Ectodermal cell (in vitro differentiated cells): ENCODE results near the gene CBLC.

Experiments used
- H3K27ac ChIP-seq: 2 replicates; pipeline ENCODE4 v1.7.0; 2013; ENCODE audit warnings: mild to moderate bottlenecking, low read depth, low read length; ENCODE audit not compliant: insufficient read depth, poor library complexity, severe bottlenecking
- H3K27me3 ChIP-seq: 2 replicates; pipeline ENCODE4 v1.7.0; 2013; ENCODE audit warnings: mild to moderate bottlenecking, low read length; ENCODE audit not compliant: insufficient read depth, control insufficient read depth, poor library complexity, severe bottlenecking
- H3K36me3 ChIP-seq: one replicate; pipeline ENCODE4 v1.7.0; 2013; ENCODE audit warnings: low read length; ENCODE audit not compliant: control insufficient read depth, insufficient read depth
- H3K4me1 ChIP-seq: one replicate; pipeline ENCODE4 v1.7.0; 2013; ENCODE audit warnings: low read length; ENCODE audit not compliant: control insufficient read depth, insufficient read depth
- H3K4me3 ChIP-seq: 2 replicates; pipeline ENCODE4 v1.7.0; 2013; ENCODE audit warnings: low read depth, low read length, control low read depth; ENCODE audit not compliant: insufficient read depth
- H3K9me3 ChIP-seq: 2 replicates; pipeline ENCODE4 v1.7.0; 2013; ENCODE audit warnings: mild to moderate bottlenecking, low read length, moderate library complexity; ENCODE audit not compliant: control insufficient read depth
- WGBS, 2 experiments: methylation state at CpG; one replicate each; pipeline ENCODE4 v1.1.7; 2013; ENCODE audit warnings: missing lambda C conversion rate in 2 of 2; 5-methylcytosine and 5-hydroxymethylcytosine counted together

The CBLC gene

GRCh38 chr19:44810234-44811121 is 32.8 kb downstream of the CBLC start:
- H3K27me3 ChIP-seq = peaks cover 6% of the 10 kb centered on the region
- H3K27ac ChIP-seq = no peak overlapping the region
- 70 to 77% methylated on average over 10 to 13 of the region's 13 CpGs for WGBS, 2 experiments
- H3K4me3 ChIP-seq = no peak overlapping the region
- H3K9me3 ChIP-seq = no peaks in the 10 kb centered on the region
- H3K4me1 ChIP-seq = peaks cover 24% of the 10 kb centered on the region
- no peaks in the 10 kb centered on the region for H3K36me3 ChIP-seq

- Histone ChIP-seq H3K27ac (no peak overlapping the region), H3K4me1 (peaks cover 24% of the 10 kb centered on the region), H3K36me3 (no peaks in the 10 kb centered on the region), H3K9me3 (no peaks in the 10 kb centered on the region), H3K4me3 (no peak overlapping the region), H3K27me3 (peaks cover 6% of the 10 kb centered on the region)
- WGBS, 2 experiments = 92 to 97% methylated on average over 7 of the region's 7 CpGs
These were observed 33.4 kb downstream of the CBLC start for GRCh38 chr19:44811122-44811419.

- no peaks in the 10 kb centered on the region for H3K36me3 ChIP-seq
- WGBS, 2 experiments = 91 to 92% methylated on average over 28 of the region's 28 CpGs
- H3K9me3 ChIP-seq = no peaks in the 10 kb centered on the region
- H3K27ac ChIP-seq = no peak overlapping the region
- H3K4me1 ChIP-seq = peaks cover 24% of the 10 kb centered on the region
- peaks cover 6% of the 10 kb centered on the region for H3K27me3 ChIP-seq
- no peak overlapping the region for H3K4me3 ChIP-seq
These were observed 34.5 kb downstream of the CBLC start for GRCh38 chr19:44812142-44812718.

GRCh38 chr19:44813070-44813840 is 35.6 kb downstream of the CBLC start:
- H3K36me3 ChIP-seq = no peaks in the 10 kb centered on the region
- no peak overlapping the region for H3K27ac ChIP-seq
- H3K9me3 ChIP-seq = no peaks in the 10 kb centered on the region
- H3K4me1 ChIP-seq = peaks cover 18% of the 10 kb centered on the region
- 90 to 91% methylated on average over 38 of the region's 38 CpGs for WGBS, 2 experiments
- H3K4me3 ChIP-seq = no peak overlapping the region
- H3K27me3 ChIP-seq = peaks cover 6% of the 10 kb centered on the region

GRCh38 chr19:44813841-44814470 is 36.3 kb downstream of the CBLC start:
- Histone ChIP-seq H3K4me3 (no peak overlapping the region), H3K27me3 (peaks cover 6% of the 10 kb centered on the region), H3K9me3 (no peaks in the 10 kb centered on the region), H3K4me1 (peaks cover 14% of the 10 kb centered on the region), H3K27ac (no peak overlapping the region), H3K36me3 (no peaks in the 10 kb centered on the region)
- WGBS, 2 experiments = 93 to 95% methylated on average over 16 of the region's 16 CpGs

GRCh38 chr19:44814517-44814916 is 36.8 kb downstream of the CBLC start:
- H3K27me3 ChIP-seq = peaks cover under 1% of the 10 kb centered on the region
- H3K4me1 ChIP-seq = peaks cover 8% of the 10 kb centered on the region
- 95 to 96% methylated on average over 17 of the region's 17 CpGs for WGBS, 2 experiments
- no peaks in the 10 kb centered on the region for H3K9me3 ChIP-seq
- no peak overlapping the region for H3K4me3 ChIP-seq
- no peak overlapping the region for H3K27ac ChIP-seq
- no peaks in the 10 kb centered on the region for H3K36me3 ChIP-seq

- Histone ChIP-seq H3K36me3 (no peaks in the 10 kb centered on the region), H3K27ac (no peak overlapping the region), H3K4me1 (no peaks in the 10 kb centered on the region), H3K27me3 (no peaks in the 10 kb centered on the region), H3K4me3 (no peak overlapping the region), H3K9me3 (no peaks in the 10 kb centered on the region)
- 84 to 89% methylated on average over 2 of the region's 2 CpGs for WGBS, 2 experiments
These were observed 38.6 kb downstream of the CBLC start for GRCh38 chr19:44816301-44816700.

GRCh38 chr19:44817725-44818465 is 40.2 kb downstream of the CBLC start:
- Histone ChIP-seq H3K4me1 (peaks cover 4% of the 10 kb centered on the region), H3K4me3 (no peak overlapping the region), H3K27me3 (no peaks in the 10 kb centered on the region), H3K9me3 (no peaks in the 10 kb centered on the region), H3K27ac (no peak overlapping the region), H3K36me3 (no peaks in the 10 kb centered on the region)
- 91 to 92% methylated on average over 8 of the region's 8 CpGs for WGBS, 2 experiments

- Histone ChIP-seq H3K4me1 (peaks cover 8% of the 10 kb centered on the region), H3K9me3 (no peaks in the 10 kb centered on the region), H3K4me3 (no peak overlapping the region), H3K27me3 (no peaks in the 10 kb centered on the region), H3K36me3 (no peaks in the 10 kb centered on the region), H3K27ac (no peak overlapping the region)
- 90% methylated on average over 20 of the region's 20 CpGs for WGBS, 2 experiments
These were observed 40.9 kb downstream of the CBLC start for GRCh38 chr19:44818466-44819031.
